Kidney tubule cell (primary cell): ENCODE results near the gene CDK5RAP3.
"Not testable (repeated sequence)": the region's sequence is repeated elsewhere in the genome, so short reads cannot be mapped to it uniquely, and the experiment has no call there.

Source experiments
- DNase-seq: peaks from one replicate; pipeline ENCODE4 v3.0.0-alpha.2; 2018; ENCODE audit warnings: low spot score

The CDK5RAP3 gene

DNA sequence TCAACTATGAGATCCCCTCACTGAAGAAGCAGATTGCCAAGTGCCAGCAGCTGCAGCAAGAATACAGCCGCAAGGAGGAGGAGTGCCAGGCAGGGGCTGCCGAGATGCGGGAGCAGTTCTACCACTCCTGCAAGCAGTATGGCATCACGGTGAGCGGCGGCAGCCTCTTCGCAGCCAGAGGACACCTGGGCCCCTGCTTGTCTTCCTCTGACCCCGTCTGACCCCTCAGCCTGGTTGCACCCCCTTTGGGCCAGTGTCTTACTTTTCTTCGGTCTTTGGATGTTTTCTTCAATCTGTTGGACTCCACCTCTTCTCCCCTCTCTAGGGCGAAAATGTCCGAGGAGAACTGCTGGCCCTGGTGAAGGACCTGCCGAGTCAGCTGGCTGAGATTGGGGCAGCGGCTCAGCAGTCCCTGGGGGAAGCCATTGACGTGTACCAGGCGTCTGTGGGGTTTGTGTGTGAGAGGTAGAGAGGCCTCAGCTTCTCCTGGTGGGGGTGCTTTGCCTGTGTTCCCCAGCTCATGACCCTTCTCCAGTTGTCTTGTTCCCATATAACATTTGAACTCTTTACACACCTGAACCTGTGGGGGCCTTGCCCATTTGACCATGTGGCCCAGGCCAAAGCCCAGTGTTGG, 4.4 kb downstream of the CDK5RAP3 start:
- no peak for DNase-seq

DNA sequence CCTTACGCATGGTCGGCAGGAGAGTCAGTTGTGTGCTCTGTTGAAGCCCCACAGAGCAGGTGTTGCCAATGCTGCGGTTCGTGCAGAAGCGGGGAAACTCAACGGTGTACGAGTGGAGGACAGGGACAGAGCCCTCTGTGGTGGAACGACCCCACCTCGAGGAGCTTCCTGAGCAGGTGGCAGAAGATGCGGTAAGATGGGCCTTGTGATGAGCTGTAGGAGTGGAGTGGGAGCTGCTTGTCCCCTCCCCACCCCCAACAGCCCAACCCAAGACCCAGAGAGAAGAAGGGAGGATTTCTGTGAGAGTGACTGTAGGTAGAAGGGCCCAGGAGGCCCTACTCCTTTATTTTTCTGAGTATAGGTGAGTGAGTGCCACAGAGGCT, 4.9 kb downstream of the CDK5RAP3 start:
- DNase-seq: no peak

DNA sequence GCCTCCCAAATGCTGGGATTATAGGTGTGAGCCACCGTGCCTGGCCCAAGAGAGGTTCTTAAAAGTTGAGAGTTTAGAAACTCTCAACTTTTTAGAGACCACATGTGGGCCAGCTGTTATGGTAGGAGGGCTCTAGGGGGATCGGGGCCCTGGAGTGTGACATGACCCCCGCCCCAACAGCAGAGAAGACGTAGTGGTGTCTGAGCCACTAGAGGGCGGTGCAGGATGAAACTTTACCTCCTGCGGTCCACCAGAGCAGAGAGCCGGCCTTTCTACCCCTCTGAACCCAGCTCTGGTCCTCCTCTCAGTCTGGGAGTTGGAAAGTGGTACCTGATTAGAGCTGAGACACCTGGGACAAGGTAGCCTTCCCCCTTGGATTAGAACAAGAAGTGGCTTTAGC, 7.4 kb downstream of the CDK5RAP3 start:
- peak; percentile 54 for DNase-seq

DNA sequence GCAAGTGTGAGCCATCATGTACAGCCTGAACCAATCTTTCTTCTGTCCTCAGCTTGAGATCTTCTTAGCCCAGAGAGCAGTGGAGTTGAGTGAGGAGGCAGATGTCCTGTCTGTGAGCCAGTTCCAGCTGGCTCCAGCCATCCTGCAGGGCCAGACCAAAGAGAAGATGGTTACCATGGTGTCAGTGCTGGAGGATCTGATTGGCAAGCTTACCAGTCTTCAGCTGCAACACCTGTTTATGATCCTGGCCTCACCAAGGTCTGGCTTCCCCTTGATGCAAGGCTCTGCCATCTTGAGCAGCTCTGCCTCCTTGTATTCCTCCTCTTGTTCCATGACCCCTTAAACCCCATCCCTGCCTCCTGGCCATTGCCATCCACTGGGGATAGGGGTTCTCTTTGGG, 9.6 kb downstream of the CDK5RAP3 start:
- no peak for DNase-seq

DNA sequence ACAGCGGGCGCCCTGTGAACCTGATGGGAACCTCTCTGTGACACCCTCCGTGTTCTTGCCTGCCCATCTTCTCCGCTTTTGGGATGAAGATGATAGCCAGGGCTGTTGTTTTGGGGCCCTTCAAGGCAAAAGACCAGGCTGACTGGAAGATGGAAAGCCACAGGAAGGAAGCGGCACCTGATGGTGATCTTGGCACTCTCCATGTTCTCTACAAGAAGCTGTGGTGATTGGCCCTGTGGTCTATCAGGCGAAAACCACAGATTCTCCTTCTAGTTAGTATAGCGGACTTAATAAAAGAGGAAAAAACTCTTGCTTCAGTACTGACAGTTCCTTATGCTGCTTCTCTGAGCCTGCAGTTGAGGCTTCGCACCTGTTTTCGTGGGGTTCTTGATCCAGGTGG, 10.5 kb downstream of the CDK5RAP3 start:
- DNase-seq: no peak

DNA sequence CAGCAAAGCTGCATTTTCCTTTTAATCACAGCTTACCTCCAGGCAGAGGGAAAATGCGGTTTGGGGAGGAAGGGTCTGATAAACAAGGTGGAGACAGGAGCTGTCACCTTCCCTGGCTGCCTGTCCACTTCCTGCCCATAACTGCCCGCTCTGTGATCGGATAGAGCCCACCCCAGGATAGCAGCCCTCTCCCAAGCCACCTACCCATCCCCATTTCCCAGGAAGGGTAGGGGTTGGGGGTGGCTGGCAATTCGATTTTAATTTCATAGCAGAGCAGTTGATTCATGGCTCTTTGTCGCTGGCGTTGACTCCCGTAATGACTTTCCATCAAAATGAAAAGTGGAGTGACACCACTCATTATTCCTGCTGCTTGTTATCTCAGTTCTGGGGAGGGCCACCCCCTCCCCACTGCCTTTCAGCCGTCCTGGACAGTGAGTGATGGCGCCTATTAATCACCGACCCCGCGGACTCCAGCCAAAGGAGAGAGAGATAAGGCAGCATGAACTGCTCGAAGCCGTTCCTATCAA, 11.2 kb downstream of the CDK5RAP3 start:
- no peak for DNase-seq

DNA sequence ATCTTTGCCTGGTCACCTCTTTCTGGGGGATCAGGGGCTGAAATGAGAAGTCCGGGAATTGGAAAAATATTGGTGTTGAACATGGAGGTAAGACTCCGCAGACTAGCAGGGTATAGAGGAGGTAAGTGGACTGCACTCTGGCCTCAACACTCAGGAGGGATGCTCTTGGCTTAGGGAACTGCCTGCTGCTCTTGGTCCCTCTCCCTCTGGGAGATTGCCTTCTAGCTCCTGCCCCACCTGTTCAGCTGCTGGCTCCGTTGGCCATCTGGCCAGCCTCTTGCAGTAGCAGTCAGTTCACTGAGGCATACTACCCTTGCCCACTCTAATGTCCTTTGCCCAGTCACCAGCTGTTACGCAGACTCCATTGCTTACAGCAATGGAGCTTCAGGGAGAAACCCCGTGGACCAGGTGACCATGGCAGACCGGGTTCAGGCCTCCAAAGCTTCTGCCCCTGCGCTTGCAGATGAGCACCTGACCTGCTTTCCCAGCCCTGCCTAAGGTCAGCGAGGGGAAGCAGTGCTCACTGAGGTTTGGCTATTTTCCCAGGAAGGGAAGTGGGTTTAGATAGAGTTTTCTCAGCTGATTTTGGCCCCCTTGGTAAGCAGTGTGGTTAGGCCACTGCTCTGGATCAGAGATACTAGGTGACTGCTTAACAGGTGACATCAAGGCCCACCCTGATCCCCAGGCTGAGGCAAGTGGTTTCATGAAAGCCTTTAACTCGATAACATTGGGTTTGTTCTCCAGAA, 11.9 kb downstream of the CDK5RAP3 start:
- no peak for DNase-seq

DNA sequence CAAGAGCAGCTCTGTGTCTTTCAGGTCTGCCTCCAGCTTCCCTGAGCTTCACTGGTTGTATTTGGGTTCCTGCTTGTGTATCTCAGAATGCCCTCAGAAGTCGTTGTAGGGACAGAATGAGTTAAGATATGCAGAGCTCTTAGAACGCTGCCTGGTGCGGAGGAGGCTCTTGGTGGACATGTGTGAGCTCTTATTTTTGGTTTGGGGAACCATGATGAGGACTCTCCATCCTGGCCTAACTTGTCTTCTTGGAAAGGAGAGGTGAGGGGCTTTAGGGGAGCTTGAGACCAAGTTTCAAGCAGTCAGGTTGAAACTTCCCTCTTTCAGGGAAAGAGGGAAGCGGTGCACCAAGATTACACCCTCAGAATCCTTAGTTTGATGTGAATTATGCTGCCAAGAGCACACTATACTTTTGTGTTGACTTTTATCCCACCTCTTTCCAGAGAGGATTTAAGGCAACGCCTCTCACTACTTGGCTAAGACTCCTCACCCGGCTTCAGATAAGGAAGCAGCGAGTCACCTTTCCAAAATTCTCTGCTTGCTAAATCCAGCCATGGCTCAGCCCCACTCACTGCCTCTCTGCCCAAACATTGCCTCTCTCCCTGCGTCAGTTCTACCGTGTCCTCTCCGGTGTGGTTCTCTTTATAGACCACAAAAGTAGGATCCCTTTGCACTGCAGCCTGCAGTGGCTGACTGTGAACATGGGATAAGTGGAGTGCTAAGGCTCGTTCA, 12.7 kb downstream of the CDK5RAP3 start:
- no peak for DNase-seq

DNA sequence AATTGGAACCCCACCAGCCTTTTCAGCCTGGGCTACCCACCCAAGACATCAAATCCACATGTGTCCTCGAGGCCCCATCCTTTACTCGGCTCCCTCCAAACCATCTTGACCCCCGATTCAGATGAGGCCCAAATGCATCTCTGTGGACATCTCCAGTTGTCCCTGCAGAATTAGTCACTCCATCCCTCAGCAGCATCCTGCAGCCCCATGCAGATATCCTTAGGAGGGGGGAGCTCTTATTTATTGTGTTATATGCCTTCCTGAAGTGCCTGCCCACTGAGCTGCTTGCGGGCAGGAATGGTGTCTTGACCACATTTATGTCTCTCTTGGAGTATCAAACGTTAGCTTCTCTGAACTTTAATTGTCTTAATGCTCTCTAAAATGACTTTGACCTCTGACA, 15.6 kb downstream of the CDK5RAP3 start:
- DNase-seq: no peak

DNA sequence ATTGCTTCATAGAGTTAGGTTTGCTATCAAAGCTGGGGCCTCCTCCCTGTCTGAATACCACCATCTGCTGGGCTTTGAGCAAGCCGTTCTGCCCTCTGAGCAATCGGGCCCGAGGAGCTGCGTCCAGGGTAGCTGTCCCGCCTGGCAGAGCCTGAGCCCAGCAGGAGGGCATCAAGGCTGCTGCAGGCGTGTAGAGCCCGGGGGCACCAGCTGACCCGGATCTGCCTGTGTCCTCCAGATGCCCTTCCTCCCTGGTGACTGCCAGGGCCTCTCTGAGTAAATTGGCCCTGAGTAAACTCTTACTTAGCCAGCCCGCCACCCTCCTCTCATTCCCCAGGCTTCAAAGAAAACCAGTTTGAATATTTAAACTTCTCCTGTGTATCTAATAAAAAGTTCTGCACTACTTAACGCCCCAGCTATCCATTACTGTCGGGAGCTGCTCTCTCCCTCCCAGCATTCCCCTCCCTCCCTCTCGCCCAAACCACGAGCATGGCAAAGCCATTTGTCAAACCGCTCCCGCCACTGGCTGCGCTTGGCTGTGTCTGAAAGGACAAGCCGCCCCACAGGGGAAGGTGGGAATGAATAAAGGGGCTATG, 16.4 kb downstream of the CDK5RAP3 start:
- peak; percentile 15 for DNase-seq

DNA sequence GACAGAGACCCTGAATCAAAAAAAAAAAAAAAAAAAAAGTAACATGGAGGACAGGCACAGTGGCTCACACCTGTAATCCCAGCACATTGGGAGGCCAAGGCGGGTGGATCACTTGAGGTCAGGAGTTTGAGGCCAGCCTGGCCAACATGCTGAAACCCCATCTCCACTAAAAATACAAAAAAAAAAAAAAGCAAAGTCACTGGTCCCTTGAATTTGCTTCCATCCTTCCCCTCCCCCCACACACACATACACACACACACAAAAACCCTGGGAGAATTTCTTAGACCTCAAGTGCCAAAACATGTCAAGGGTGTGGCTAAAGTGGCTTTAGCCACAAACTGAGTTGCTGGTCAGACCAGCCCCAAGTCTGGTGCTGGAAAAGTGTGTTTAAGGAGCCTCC, 17.5 kb downstream of the CDK5RAP3 start:
- not testable (repeated sequence) for DNase-seq

DNA sequence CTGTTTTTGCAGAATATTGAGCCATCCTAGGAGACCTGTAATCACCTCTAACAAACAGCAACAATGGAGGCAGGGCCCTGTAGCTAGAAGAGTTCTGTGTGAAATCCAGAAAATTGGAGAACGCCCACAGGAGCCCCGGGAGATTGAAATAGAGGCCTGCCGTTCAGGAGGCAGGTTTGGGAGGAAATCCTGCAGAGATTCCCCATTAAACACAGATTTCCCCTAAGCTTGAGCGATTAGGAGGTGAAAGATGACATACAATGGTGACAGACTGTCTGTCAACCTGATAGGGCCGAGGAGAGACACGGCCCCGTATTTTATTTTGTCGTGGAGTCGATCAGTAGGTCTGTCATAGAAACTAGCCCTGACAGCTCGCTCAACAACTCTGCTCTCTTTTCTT, 18.2 kb downstream of the CDK5RAP3 start:
- no peak for DNase-seq

DNA sequence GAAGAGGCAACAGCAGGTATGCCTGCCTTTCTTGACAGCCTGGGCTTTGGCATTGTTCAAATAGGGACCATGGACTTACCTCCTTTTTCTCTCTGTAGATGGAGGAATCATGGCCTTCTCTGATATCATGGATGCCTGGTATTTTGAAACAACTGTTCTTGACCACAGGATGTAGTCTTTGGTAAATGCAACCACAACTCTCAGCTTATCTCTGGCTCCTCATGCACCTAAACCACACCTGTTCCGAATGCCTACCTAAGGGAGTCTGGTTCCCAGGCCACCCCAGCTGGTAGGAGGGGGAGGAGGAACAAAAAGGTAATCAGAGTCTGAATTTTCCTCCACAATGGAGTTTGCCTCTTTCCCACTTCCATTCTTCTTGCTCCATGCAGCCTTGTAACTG, 18.8 kb downstream of the CDK5RAP3 start:
- DNase-seq: no peak

DNA sequence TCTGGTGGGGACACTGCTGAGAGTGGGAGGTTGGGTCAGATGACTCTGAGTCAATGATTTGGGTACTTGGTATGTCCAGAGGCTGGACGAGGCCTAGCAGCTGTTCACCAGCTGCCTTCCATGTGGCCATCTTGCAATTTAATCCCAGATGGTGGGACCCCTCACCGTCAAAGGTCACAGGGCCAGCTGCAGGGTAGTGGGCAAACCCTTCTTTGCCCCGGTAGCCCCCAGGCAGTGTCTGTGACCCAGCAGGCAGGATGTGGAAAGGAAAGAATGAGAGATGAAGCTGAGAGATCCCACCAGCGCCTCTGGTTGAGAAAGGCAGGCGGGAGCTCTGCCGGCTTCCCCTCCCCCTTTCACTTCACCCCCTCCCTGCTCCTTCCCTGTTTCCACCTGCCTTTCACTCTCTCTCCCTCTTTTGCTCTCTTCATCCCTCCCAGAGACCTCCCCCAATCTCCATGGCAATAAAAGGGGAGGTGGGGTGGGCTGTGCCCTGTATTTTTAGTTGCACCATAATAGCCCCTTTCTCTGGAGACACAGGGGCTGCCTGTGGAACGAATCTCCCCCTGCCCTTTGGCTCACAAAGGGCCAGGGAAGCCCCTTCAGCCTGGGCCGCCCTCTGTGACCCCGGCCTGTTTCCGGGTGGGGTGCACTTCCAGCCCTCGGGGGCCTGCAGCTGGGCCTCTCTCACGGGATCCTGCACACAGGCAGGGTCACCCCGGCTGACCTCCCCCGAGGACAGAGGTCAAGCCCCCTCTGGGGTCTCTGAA, 20.2 kb downstream of the CDK5RAP3 start:
- DNase-seq: no peak

DNA sequence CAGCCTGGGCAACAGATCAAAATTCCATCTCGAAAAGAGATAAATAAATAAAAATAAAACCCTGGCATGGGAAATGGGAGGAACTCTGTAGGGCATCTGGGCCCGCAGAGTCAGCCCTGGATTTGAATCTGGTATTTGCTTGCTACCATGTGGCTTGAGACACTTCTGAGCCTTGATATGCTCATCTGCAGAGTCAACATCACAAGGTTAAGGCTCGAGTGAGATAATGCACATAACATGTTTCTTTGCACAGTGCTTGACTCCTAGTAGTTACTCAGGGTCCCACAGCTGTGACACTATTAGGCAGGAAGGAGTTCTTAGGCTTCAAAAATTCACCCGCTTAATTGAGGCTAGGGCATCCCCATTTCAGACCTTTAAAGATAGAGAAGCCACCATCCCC, 21.3 kb downstream of the CDK5RAP3 start:
- DNase-seq: no peak

DNA sequence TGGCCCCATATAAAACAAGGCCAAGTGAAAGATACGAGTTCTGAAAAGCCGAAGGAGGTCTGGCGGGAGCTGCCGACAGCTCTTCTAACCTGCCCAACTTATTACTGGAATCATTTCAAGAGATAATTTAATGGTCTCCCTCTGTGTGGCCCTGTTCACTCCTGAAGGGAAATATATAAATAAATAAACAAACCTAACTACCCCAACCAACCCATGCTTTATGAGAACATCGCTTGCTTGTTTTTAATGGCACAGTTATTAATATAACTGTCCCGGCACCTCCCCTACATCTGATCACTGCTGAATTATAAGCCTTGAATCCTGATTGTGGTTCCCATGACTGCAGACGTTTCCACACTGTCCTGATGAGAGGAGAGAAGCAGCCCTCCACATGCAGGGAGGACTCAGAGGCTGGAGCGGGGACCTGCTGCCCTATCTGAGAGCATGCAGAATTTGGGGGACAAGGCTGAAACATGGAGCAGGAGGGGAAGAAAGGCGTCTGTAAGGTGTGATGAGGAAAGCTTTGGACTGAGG, 22.2 kb downstream of the CDK5RAP3 start:
- no peak for DNase-seq

DNA sequence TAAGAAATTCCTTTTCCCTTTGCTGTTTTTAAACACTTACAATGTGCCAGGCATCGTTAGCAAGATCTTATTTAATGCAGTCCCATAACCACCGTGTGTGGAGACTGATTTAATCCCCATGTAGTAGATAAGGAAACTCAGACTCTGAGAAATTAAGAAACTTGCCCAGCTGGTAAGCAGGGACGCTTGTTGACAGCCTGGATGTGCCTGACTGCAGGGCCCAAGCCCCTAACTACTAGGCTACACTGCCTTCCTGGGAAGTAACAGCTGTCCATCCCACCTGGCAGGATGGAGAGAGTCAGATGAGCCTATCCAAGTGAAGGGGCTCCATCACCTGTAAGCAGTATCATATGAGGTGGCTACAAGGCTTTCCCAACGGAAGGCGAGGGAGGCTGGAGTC, 23.1 kb downstream of the CDK5RAP3 start:
- DNase-seq: no peak

DNA sequence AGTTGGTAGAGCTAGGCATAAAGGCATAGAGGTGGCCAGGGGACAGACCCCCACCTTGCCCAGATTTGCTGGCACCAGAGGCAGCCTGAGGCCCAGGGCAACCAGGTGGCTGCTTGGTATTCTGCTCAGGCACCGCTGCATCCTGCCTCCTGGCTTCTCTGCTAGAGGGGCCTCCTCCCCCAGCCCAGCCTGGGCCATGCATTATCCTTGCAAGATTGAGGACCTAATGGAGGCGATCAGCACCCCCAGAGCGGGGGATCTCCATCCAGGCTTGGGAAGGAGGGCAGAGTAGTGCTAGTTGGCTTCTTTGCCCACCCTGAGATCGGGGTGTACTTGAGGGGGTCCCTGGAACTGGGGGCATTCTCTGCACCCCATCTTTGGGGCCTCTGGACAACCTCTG, 23.8 kb downstream of the CDK5RAP3 start:
- no peak for DNase-seq

DNA sequence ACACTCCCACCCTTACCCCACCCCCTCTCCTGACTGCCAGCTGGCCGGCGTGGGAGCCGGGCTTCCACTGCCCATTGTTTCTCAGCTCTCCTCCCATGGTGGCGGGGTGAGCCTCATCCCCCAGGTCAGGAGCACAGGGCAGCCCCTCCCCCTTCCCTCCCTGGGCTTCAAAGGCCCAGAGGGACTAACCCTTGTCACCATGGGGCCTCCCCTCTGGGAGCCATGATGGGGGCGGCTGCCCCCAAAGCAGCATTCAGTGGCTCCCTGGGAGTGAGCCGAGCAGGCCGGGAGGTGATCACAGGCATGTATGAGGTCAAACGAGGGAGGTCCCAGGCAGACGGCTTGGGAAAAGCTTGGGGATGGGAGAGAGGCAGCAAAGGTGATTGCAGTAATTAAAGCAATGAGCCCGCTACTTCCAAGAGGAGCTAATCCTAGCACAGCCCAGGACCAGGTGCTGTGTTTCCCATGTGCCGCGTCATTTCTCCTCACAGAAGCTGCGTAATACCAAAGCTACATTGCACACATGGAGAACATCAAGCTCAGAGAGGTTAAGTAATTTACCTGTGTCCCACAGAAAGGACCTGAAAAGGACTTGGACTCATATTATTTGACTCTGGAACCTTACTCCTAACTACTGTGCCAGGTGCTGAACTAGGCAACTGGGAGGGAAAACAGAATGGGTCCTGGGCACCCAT, 24.5 kb downstream of the CDK5RAP3 start:
- no peak for DNase-seq

DNA sequence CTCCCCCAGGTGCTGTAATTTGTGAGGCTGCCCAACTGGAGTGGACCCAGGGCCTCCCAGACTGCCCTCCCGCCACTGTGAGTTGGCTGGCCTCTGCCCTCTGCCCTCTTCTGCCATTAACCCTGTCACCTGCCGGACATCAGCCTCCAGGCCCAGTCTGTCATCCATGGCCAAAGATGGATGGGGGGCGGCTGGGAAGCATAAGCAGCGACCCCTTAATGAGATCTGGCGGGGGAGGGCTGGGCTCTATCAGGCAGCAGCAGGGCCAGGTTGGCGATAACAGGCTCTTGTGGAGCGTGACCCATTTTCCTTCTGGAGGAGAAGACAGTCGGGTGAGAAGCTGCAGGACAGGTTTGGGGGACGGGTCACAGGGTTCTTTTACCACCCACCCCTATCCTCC, 25.3 kb downstream of the CDK5RAP3 start:
- no peak for DNase-seq

DNA sequence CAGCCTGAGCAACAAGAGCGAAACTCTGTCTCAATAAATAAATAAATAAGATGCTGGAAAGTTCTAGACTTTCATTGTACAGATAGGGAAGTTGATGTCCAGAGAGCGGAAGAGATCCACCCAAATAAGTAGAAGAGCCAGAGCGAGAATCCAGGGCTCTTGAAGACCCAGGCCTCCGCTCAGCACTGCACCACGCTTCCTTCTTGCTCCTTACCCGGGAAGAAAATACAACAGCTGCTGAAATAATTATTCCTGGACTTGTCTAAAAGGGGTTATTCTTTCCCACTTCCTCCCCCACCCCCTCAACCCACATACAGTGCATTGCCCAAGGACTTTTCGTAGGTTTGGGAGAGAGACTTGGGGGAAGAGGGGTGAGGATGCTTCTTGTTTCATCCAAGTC, 26.7 kb downstream of the CDK5RAP3 start:
- no peak for DNase-seq
